ENCODE data around the gene CNPY2.

CNPY2 gene

GRCh38 chr12:56321027-56321426 lies 5.2 kb upstream of the CNPY2 start:
- Histone ChIP-seq H3K27ac (ENCODE audit: low read length) (no peak overlapping the region), H3K36me3 (ENCODE audit: insufficient read depth, low read length) (peaks cover 63% of the 10 kb centered on the region), H3K4me1 (ENCODE audit: insufficient read depth, low read length) (peaks cover 11% of the 10 kb centered on the region), H3K27me3 (ENCODE audit: insufficient read depth, low read length, poor library complexity) (no peaks in the 10 kb centered on the region), H3K4me2 (ENCODE audit: insufficient read depth, low read length) (no peak overlapping the region), H3K79me2 (ENCODE audit: insufficient read depth, low read length) (no peaks in the 10 kb centered on the region), H3K4me3 (ENCODE audit: low read depth in 1 of 2, low read length in 2 of 2) (no peak overlapping the region), H3K9me3 (ENCODE audit: insufficient read depth, low read length, severe bottlenecking) (no peaks in the 10 kb centered on the region), H2AFZ (ENCODE audit: low read depth, low read length) (no peak overlapping the region), H3K9ac (ENCODE audit: low read depth, low read length) (no peak overlapping the region), H4K20me1 (ENCODE audit: insufficient read depth, low read length) (no peaks in the 10 kb centered on the region)
- DNase-seq (no peak), ATAC-seq (ENCODE audit: insufficient read depth, low read depth) (no peak)
- no peak for TF ChIP-seq EZH2 (IDR thresholded peaks at IDR 0.05; ENCODE audit: borderline replicate concordance, low read depth, low read length, severe bottlenecking)
- TF ChIP-seq CTCF (IDR thresholded peaks at IDR 0.05; ENCODE audit: borderline replicate concordance, extremely low read depth, low read length, poor library complexity, severe bottlenecking): no peak

- ATAC-seq (ENCODE audit: insufficient read depth, low read depth): no peak
- Histone ChIP-seq H4K20me1 (ENCODE audit: insufficient read depth, low read length) (no peaks in the 10 kb centered on the region), H3K79me2 (ENCODE audit: insufficient read depth, low read length) (peaks cover 20% of the 10 kb centered on the region), H3K9me3 (ENCODE audit: insufficient read depth, low read length, severe bottlenecking) (no peaks in the 10 kb centered on the region), H3K4me2 (ENCODE audit: insufficient read depth, low read length) (no peak overlapping the region), H3K4me3 (ENCODE audit: low read depth in 1 of 2, low read length in 2 of 2) (no peak overlapping the region), H3K36me3 (ENCODE audit: insufficient read depth, low read length) (peaks cover 42% of the 10 kb centered on the region), H2AFZ (ENCODE audit: low read depth, low read length) (no peak overlapping the region), H3K4me1 (ENCODE audit: insufficient read depth, low read length) (peaks cover 25% of the 10 kb centered on the region), H3K27ac (ENCODE audit: low read length) (no peak overlapping the region), H3K9ac (ENCODE audit: low read depth, low read length) (no peak overlapping the region), H3K27me3 (ENCODE audit: insufficient read depth, low read length, poor library complexity) (no peaks in the 10 kb centered on the region)
- peak; percentile 13 for TF ChIP-seq CTCF (IDR thresholded peaks at IDR 0.05; ENCODE audit: borderline replicate concordance, extremely low read depth, low read length, poor library complexity, severe bottlenecking)
- TF ChIP-seq EZH2 (IDR thresholded peaks at IDR 0.05; ENCODE audit: borderline replicate concordance, low read depth, low read length, severe bottlenecking): no peak
- no peak for DNase-seq
Observed at GRCh38 chr12:56317675-56318074, 1.9 kb upstream of the CNPY2 start.

GRCh38 chr12:56315249-56315621 lies 553 bp downstream of the CNPY2 start:
- Histone ChIP-seq H3K4me2 (ENCODE audit: insufficient read depth, low read length) (peak overlapping the region; percentile 68), H3K79me2 (ENCODE audit: insufficient read depth, low read length) (peaks cover 20% of the 10 kb centered on the region), H2AFZ (ENCODE audit: low read depth, low read length) (peak overlapping the region; percentile 76), H4K20me1 (ENCODE audit: insufficient read depth, low read length) (no peaks in the 10 kb centered on the region), H3K4me1 (ENCODE audit: insufficient read depth, low read length) (peaks cover 25% of the 10 kb centered on the region), H3K4me3 (ENCODE audit: low read depth in 1 of 2, low read length in 2 of 2) (peak overlapping the region; percentile 48 to 71; a peak in 3 of 4 replicates), H3K9me3 (ENCODE audit: insufficient read depth, low read length, severe bottlenecking) (no peaks in the 10 kb centered on the region), H3K36me3 (ENCODE audit: insufficient read depth, low read length) (peaks cover 40% of the 10 kb centered on the region), H3K9ac (ENCODE audit: low read depth, low read length) (peak overlapping the region; percentile 67), H3K27ac (ENCODE audit: low read length) (peak overlapping the region; percentile 85), H3K27me3 (ENCODE audit: insufficient read depth, low read length, poor library complexity) (no peaks in the 10 kb centered on the region)
- no peak for TF ChIP-seq EZH2 (IDR thresholded peaks at IDR 0.05; ENCODE audit: borderline replicate concordance, low read depth, low read length, severe bottlenecking)
- no peak for TF ChIP-seq CTCF (IDR thresholded peaks at IDR 0.05; ENCODE audit: borderline replicate concordance, extremely low read depth, low read length, poor library complexity, severe bottlenecking)
- peak; percentile 0; the same call in 1 of the 3 replicates for ATAC-seq (ENCODE audit: insufficient read depth, low read depth)
- DNase-seq: peak; percentile 28

- Histone ChIP-seq H3K4me2 (ENCODE audit: insufficient read depth, low read length) (no peak overlapping the region), H4K20me1 (ENCODE audit: insufficient read depth, low read length) (no peaks in the 10 kb centered on the region), H2AFZ (ENCODE audit: low read depth, low read length) (no peak overlapping the region), H3K9me3 (ENCODE audit: insufficient read depth, low read length, severe bottlenecking) (no peaks in the 10 kb centered on the region), H3K9ac (ENCODE audit: low read depth, low read length) (no peak overlapping the region), H3K4me1 (ENCODE audit: insufficient read depth, low read length) (peaks cover 14% of the 10 kb centered on the region), H3K27ac (ENCODE audit: low read length) (no peak overlapping the region), H3K27me3 (ENCODE audit: insufficient read depth, low read length, poor library complexity) (no peaks in the 10 kb centered on the region), H3K79me2 (ENCODE audit: insufficient read depth, low read length) (peaks cover 20% of the 10 kb centered on the region), H3K36me3 (ENCODE audit: insufficient read depth, low read length) (peaks cover 44% of the 10 kb centered on the region), H3K4me3 (ENCODE audit: low read depth in 1 of 2, low read length in 2 of 2) (no peak overlapping the region)
- no peak for TF ChIP-seq CTCF (IDR thresholded peaks at IDR 0.05; ENCODE audit: borderline replicate concordance, extremely low read depth, low read length, poor library complexity, severe bottlenecking)
- DNase-seq: no peak
- no peak for ATAC-seq (ENCODE audit: insufficient read depth, low read depth)
Observed at GRCh38 chr12:56311003-56311402, 4.8 kb downstream of the CNPY2 start.

Data from DND-41 (cell line).